ENCODE data around the gene ST14. TPM values are rescaled to one million over a fixed set of nuclear protein-coding genes. Genes with fewer than 3 reads are reported as not detected.

The ST14 gene
- total and polyA plus RNA-seq, 10 of the 15 experiments (the other 5 are each of a cell fraction or from before 2014, with no cell fraction given) = 0.02 to 3.9 (median 0.73) TPM; not detected in 2

DNA sequence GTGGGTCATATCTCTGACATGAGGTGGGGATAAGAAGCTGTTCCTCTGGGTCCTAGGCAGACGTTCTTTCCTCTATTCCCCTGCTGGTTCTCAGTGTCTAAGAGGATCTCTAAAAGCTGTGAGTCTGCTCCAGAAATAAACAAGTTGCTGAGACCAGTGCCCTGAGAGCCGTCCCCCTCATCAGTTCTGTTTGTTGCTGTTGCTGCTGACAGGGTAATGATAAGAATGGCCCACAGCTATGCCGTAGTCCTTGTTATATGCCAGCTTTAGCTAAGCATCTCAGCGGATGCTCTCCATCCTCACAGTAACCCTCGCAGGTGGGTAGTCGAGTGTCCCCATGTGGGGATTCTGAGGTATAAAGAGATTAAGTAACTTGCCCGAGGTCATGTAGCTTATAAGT lies 23.5 kb upstream of the ST14 start (continued):
- TF ChIP-seq NR2C2 (IDR thresholded peaks at IDR 0.05; ENCODE audit: borderline replicate concordance, control insufficient read depth, insufficient read length, low read depth) (no peak), NRF1 (conservative IDR thresholded peaks at IDR 0.05; ENCODE audit: low read depth, low read length) (no peak), SMAD1 (IDR thresholded peaks at IDR 0.05; ENCODE audit: low read depth, partially characterized antibody) (no peak), DPF2 (IDR thresholded peaks at IDR 0.05) (no peak)
- TF ChIP-seq, protein P1, sequence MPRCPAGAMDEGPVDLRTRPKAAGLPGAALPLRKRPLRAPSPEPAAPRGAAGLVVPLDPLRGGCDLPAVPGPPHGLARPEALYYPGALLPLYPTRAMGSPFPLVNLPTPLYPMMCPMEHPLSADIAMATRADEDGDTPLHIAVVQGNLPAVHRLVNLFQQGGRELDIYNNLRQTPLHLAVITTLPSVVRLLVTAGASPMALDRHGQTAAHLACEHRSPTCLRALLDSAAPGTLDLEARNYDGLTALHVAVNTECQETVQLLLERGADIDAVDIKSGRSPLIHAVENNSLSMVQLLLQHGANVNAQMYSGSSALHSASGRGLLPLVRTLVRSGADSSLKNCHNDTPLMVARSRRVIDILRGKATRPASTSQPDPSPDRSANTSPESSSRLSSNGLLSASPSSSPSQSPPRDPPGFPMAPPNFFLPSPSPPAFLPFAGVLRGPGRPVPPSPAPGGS (IDR thresholded peaks at IDR 0.05; ENCODE audit: borderline replicate concordance, insufficient read depth, low read depth, low read length, poor library complexity, severe bottlenecking) = no peak

DNA sequence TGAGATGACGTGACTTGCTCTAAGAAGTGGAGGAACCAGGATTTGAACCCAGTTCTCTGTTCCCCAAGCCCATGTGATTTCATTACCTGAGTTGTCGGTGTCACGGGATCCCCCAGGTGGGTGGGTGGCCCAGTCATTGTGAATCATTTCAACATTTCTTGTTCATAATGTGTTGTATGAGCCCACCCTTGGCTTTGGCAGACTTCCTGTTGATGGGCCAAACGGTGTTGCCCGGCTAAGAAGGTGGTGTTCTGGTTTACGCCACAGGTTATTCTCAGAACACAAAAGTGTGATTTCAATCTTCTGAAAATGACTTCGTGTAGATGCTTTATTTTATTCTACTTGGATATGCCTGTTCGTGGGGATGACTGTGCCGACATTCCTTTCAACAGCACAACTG lies 21.6 kb upstream of the ST14 start:
- Histone ChIP-seq H3K9ac (ENCODE audit: control insufficient read depth, insufficient read depth, low read length) (no peak overlapping the region), H3K27me3 (replicated peaks in 1 of 2; ENCODE audit: control insufficient read depth in 2 of 2, insufficient read depth in 2 of 2, low read length in 1 of 2) (no peaks in the 10 kb centered on the region), H4K20me1 (ENCODE audit: control insufficient read depth, insufficient read depth) (no peaks in the 10 kb centered on the region; the same call in 1 of the 2 replicates), H3K36me3 (ENCODE audit: control insufficient read depth in 2 of 2, insufficient read depth in 2 of 2, low read length in 1 of 2) (no peaks in the 10 kb centered on the region; a peak in 1 of 4 replicates), H3K9me3 (replicated peaks; ENCODE audit: control insufficient read depth, insufficient read depth, low read length) (no peaks in the 10 kb centered on the region), H3K4me3 (no peak overlapping the region), H3K79me2 (ENCODE audit: control insufficient read depth, insufficient read depth, low read length) (no peaks in the 10 kb centered on the region), H2AFZ (ENCODE audit: control insufficient read depth, low read depth, low read length) (no peak overlapping the region), H3K27ac (ENCODE audit: control insufficient read depth, insufficient read depth) (no peak overlapping the region), H3K4me2 (ENCODE audit: control insufficient read depth, insufficient read depth) (no peak overlapping the region), H3K4me1 (ENCODE audit: control insufficient read depth, insufficient read depth, low read length) (no peaks in the 10 kb centered on the region)
- intact Hi-C loops (cut with micrococcal nuclease; ENCODE audit: unreplicated experiment) (no loop called here), in situ Hi-C loops (cut with MboI) (no loop called here)
- no TSS peak for BruUV-seq (replicated peaks)
- ChIA-PET SMC1A (ENCODE audit: uncharacterized antibody, unreplicated experiment) (no interaction called here), RAD21 (ENCODE audit: unreplicated experiment) (no interaction called here), CTCF (interaction anchor here (1.0 kb wide), 2 partner anchors 8 to 216 kb away, joined by 3 to 6 read pairs; no protein-coding TSS in a partner anchor), POLR2A (no interaction called here)
- DNase-seq (ENCODE audit: low read depth, low spot score) (no peak), ATAC-seq (no peak), FAIRE-seq (no peak)
- WGBS (ENCODE audit: insufficient coverage, insufficient replicate concordance, low lambda C conversion rate, missing lambda C conversion rate) = 79% methylated on average over 9 of the region's 9 CpGs
- no peak for TF ChIP-seq KDM1A (IDR thresholded peaks at IDR 0.05; ENCODE audit: borderline replicate concordance)
- no peak for TF ChIP-seq RCOR1 (conservative IDR thresholded peaks at IDR 0.05; ENCODE audit: low read depth, low read length)
- TF ChIP-seq HDAC2 (IDR thresholded peaks at IDR 0.05) = no peak
- TF ChIP-seq, protein P2, sequence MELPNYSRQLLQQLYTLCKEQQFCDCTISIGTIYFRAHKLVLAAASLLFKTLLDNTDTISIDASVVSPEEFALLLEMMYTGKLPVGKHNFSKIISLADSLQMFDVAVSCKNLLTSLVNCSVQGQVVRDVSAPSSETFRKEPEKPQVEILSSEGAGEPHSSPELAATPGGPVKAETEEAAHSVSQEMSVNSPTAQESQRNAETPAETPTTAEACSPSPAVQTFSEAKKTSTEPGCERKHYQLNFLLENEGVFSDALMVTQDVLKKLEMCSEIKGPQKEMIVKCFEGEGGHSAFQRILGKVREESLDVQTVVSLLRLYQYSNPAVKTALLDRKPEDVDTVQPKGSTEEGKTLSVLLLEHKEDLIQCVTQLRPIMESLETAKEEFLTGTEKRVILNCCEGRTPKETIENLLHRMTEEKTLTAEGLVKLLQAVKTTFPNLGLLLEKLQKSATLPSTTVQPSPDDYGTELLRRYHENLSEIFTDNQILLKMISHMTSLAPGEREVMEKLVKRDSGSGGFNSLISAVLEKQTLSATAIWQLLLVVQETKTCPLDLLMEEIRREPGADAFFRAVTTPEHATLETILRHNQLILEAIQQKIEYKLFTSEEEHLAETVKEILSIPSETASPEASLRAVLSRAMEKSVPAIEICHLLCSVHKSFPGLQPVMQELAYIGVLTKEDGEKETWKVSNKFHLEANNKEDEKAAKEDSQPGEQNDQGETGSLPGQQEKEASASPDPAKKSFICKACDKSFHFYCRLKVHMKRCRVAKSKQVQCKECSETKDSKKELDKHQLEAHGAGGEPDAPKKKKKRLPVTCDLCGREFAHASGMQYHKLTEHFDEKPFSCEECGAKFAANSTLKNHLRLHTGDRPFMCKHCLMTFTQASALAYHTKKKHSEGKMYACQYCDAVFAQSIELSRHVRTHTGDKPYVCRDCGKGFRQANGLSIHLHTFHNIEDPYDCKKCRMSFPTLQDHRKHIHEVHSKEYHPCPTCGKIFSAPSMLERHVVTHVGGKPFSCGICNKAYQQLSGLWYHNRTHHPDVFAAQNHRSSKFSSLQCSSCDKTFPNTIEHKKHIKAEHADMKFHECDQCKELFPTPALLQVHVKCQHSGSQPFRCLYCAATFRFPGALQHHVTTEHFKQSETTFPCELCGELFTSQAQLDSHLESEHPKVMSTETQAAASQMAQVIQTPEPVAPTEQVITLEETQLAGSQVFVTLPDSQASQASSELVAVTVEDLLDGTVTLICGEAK (IDR thresholded peaks at IDR 0.05; ENCODE audit: borderline replicate concordance) = no peak
- TF ChIP-seq, protein P3, sequence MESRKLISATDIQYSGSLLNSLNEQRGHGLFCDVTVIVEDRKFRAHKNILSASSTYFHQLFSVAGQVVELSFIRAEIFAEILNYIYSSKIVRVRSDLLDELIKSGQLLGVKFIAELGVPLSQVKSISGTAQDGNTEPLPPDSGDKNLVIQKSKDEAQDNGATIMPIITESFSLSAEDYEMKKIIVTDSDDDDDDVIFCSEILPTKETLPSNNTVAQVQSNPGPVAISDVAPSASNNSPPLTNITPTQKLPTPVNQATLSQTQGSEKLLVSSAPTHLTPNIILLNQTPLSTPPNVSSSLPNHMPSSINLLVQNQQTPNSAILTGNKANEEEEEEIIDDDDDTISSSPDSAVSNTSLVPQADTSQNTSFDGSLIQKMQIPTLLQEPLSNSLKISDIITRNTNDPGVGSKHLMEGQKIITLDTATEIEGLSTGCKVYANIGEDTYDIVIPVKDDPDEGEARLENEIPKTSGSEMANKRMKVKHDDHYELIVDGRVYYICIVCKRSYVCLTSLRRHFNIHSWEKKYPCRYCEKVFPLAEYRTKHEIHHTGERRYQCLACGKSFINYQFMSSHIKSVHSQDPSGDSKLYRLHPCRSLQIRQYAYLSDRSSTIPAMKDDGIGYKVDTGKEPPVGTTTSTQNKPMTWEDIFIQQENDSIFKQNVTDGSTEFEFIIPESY (IDR thresholded peaks at IDR 0.05) = no peak
- TF ChIP-seq EGR1 (IDR thresholded peaks at IDR 0.05; ENCODE audit: borderline replicate concordance in 1 of 2, low read depth in 2 of 2, low read length in 2 of 2) = no peak
- no peak for TF ChIP-seq MXI1 (IDR thresholded peaks at IDR 0.05; ENCODE audit: low read depth, low read length)
- no peak for TF ChIP-seq NFYB (IDR thresholded peaks at IDR 0.05; ENCODE audit: insufficient read depth, low read depth, low read length)
- TF ChIP-seq RAD21 (IDR thresholded peaks at IDR 0.05; ENCODE audit: insufficient read depth, low read depth, low read length) = no peak
- TF ChIP-seq CREB1 (IDR thresholded peaks at IDR 0.05; ENCODE audit: low read depth) = no peak
- TF ChIP-seq BMI1 (IDR thresholded peaks at IDR 0.05; ENCODE audit: borderline replicate concordance) = no peak
- TF ChIP-seq STAT1 (conservative IDR thresholded peaks at IDR 0.05) = no peak

Data from GM12878 (cell line).